NCI-H748 treated with DMSO at 0.1 percent for 48 hours (cell line): ENCODE measurements around the gene TRAF7.
A peak's percentile ranks its signal among the peaks of the same experiment; 100 is the strongest.

ENCODE experiments used
- DNase-seq: peaks from one replicate; lab custom pipeline; 2025; lab: John Stamatoyannopoulos, UW

Gene TRAF7

DNA sequence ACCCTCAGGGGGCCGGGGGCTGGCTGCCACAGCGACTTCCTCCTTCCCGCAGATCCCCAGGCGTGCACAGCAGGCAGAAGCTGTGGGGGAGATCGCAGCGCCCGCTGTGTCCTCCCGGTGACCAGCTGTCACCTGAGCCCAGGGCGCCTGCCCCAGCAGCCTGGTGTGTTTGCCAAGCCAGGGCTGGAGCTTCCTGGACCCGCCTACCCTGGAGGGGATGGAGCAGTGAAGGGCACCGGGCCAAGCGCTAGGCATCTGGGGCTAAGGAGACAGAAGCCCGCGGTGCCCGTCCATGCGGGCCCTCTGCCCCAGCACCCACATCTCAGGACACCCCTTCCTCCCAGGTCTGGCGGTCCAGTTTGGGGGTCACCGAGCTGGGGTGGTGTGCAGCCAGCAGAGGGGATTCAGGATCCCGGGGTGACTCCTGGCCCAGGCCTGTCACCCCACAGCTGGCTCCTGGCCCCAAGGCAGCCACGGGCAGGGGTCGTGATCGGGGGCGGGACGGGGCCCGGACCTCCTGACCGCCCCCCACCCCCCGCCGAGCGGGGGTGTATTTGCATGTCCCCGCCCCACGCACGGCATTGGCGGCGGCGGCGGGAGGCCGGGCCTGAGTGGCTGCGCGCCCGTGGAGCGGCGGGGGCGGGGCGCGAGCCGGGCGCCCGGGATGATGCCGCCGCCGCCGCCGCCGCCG, 7.5 kb upstream of the TRAF7 start, which contains the start of gene RAB26:
Gene RAB26, plus strand, starts transcription at position 645 of the 691 bp plus-strand sequence. CDS start 159 bp downstream, outside the sequence.
- peak; percentile 17 for DNase-seq

DNA sequence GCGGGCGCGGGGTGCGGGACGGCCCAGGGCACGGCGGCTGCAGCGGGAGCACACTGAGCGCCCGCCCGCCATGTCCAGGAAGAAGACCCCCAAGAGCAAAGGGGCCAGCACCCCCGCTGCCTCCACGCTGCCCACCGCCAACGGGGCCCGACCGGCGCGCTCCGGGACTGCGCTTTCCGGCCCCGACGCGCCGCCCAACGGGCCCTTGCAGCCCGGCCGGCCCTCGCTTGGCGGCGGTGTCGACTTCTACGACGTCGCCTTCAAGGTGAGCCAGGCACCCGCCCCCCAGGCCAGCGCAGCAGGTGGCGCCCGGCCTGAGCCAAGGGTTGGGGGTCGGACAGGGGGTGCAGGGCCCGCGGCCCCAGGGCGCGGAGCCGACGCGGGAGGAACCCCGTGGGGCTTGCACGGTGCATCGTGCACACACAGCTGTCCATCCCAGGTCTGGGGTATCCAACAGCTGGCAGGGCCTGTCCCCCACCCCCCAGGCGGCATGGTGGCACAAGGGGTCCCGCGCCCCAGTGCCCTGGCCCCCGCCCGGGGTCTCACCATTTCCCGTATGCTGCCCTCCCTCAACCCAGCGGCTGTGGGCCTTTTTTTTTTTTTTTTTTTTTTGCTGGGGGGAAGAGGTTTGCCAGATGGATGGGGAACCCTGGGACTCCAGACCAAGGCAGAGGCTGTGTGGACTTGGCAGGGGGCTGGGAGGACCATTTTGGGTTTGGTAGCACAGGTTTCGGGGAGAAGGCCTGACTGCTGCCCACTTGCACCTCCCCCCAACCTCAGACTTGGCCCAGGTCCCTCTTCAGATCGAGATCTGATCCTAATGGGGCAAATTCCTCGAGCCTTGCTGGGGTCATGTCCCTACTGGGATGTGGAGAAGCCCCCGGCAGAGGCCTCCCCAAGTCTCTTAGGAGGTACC, 6.6 kb upstream of the TRAF7 start:
- DNase-seq = no peak

DNA sequence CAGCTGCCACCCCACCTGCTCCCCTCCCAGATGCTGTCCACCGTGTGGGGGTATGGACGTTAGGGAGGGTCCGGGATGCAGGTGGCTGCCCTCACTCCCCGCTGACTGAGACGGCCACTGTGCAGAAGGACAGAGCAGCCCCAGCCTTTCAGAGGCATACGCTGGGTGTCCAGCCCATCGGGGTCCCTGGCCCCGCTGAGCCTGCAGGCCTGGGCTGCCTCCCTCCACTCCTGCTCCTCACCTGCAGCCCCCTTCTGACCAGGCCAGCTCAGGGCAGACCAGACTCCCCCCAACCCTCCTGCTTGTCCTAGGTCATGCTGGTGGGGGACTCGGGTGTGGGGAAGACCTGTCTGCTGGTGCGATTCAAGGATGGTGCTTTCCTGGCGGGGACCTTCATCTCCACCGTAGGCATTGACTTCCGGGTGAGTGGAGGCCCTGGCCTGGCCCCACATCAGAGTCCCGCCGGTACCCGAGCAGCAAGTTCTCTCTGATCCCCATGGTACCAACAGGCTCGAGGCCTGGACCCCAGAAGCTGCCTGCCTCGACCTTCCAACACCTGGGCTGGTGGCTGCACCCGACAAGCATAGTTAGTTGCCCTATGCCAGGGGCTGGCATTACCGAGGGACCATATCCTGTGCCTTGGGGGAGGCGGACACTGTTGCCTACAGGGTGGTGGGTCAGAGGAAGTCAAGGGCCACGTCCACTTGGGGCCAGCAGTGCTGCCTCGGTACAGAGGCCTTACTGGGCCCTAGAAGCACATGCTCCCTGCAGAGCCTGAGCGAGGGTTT, 5.8 kb upstream of the TRAF7 start:
- no peak for DNase-seq

DNA sequence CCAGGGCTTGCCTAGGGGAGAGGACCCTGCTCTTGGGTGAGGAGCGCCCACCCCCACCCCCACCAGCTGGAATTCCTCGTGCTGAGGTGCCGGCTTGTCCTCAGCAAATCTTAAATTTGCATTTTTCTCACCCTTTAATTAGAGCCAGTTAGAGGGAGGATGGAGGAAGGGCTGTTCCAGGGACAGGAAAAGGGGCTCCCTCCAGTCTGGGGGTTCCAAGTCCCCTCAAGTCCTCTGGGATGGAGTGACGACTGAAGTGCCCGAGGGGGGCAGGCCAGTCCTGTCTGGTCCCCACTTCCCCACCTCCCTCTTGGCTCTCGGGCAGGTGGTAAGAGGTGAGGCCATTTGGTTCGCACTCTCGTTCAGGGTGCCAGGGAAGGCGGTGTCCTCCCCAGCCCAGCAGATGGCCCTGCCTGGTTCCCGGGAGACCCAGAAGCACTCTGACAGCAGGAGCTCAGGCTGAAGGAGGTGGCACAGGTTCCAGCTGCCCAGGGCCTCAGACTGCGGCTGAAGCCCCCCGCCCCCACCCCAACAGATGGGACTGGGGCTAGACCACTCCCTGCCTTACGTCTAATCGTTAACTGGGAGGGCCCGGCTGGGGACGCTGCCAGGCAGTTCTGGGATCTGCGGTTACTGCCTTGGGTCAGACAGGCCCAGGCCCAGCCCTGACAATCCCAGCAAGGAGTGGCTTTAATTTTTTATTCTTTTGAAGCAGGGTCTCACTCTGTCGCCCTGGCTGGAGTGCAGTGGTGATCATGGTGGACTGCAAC, 5.0 kb upstream of the TRAF7 start:
- no peak for DNase-seq

DNA sequence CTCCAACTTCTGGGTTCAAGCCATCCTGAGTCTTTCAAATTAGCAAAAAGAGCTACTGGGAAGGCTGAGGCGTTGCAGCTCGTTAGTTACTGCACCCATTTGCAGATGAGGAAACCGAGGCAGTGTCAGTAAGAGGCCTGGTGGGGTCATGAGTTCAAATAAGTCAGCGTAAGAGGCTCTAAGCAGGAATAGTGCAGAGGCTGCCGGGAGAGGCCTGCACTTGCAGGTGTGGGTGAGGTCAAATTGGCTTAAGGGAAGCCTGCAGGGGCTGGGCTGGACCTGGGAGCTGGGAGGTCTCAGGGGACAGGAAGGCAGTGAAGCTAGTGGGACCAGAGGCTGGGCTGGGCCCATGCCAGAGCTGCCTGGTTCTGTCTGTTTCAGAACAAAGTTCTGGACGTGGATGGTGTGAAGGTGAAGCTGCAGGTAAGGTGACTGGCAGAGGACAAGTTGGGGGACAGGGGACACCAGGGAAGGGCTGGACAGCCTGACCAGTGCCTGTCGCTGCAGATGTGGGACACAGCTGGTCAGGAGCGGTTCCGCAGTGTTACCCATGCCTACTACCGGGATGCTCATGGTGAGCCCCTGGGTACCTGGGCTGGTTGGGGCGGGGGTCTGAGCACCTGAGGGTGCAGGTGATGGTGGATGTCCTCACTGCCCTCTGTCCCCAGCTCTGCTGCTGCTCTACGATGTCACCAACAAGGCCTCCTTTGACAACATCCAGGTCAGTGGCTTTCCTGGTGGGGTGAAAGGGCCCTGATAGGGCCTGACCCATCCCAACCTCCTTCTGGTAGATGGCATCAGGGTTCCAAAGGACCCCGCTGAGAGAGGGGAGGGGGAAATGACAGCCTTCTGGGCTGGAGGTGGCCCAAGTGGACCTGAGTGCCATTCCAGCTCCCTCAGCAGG, 4.1 kb upstream of the TRAF7 start:
- no peak for DNase-seq

DNA sequence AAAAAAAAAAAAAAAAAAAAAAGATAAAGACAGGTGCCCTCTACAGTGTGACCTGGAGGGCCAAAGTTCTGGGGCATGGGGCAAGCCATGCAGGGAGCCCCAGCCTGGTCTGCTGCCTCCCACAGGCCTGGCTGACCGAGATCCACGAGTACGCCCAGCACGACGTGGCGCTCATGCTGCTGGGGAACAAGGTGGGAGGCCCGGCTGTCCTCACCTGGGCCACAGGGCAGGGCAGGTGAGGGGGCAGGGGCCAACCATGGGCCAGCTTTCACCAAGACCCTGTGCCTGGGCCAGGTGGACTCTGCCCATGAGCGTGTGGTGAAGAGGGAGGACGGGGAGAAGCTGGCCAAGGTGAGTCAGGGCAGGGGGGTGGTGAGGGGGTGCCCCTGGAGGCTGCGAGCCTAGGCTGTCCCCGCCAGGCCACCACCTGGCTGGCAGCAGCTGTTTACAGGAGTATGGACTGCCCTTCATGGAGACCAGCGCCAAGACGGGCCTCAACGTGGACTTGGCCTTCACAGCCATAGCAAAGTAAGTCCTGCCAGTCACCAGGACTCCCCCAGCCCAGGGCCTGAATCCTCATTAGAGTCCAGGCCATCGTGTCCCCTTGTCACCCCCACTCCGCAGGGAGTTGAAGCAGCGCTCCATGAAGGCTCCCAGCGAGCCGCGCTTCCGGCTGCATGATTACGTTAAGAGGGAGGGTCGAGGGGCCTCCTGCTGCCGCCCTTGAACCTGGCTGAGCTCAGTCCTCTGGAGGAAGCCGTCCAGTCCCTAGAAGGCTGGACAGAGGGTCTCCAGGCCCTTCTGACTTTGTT, 2.7 kb upstream of the TRAF7 start:
- DNase-seq = no peak

DNA sequence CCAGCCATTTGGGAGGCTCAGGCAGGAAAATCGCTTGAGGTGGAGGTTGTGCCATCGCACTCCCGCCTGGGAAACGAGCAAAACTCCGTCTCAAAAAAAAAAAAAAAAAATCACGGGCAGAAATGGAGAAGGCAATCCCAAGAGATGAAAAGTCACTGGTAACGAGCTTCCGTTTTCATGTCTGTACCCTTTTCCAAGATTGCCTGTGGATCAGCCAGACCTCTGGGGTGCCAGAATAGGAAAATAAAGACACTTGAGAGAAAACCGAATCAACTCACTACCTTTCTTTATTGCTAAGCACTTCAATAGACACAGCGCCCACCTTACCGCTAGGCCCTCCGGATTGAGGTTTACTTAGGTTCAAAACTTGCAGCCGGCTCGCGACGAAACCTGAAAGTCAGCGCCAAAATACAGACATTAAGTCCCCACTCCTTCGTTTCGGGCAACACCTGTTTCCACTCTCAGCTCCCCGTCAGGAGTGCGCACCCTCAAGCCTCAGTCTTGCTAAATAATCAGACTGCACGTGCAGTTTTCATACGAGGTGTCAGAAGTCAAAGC, 970 bp upstream of the TRAF7 start:
- no peak for DNase-seq

DNA sequence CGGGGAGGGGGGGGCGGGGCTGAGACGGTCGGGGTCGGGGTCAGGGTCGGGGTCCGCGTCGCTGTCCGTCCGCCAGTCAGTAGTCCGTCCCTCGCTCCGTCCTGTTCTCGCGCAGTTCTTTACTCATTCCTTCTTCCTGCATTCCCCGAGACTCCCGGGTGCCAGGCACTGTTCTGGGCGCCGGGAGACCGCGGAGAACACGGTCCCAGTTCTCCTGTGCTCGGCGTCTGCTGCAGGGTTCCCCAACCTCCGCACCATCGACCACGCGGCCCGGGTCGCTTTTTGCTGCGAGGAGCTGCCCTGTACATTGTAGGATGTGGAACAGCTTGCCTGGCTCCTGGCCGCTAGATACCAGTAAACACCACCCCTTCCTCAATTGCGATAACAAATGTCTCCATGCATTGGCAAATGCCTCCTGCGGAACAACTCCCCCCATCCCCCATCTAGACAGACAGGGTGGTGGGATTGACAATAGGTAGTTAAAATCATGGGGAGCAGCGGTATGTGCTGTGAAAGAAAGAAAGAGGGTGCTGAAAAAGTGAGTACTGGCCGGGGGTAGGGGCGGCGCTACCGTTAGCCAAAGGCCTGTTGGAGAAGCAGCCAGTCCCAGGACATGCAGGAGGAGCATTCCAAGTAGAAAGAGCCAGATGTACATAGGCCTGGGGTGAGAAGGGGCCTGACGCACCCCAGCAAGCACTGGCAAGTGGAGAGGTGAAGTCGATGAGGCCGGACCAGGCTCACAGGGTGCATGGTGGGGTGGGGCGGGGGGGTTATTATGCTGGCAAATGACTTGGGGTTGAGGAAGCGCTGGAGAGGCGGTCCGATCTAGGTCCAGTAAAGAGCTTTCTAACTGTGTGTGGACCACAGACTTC, 631 bp downstream of the TRAF7 start:
- DNase-seq = no peak

DNA sequence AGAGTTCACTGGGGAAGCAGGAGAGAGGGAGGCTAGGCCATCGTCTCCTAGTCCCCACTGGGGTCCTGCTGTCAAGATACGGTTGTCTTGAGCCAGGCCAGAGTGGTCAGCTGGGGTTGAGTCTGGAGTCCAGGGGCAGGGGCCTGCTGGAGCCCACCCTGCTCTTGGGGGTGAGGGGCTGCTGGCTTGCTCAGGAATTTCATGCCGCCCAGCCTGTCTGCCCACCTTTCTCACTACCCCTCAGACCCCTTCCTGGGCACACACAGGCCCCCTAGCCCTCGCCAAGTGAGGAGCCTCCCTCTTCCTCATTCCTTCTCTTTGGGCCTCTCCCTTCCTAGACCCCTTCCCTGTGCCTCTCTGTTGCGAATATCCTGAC, 1.3 kb downstream of the TRAF7 start:
- no peak for DNase-seq

DNA sequence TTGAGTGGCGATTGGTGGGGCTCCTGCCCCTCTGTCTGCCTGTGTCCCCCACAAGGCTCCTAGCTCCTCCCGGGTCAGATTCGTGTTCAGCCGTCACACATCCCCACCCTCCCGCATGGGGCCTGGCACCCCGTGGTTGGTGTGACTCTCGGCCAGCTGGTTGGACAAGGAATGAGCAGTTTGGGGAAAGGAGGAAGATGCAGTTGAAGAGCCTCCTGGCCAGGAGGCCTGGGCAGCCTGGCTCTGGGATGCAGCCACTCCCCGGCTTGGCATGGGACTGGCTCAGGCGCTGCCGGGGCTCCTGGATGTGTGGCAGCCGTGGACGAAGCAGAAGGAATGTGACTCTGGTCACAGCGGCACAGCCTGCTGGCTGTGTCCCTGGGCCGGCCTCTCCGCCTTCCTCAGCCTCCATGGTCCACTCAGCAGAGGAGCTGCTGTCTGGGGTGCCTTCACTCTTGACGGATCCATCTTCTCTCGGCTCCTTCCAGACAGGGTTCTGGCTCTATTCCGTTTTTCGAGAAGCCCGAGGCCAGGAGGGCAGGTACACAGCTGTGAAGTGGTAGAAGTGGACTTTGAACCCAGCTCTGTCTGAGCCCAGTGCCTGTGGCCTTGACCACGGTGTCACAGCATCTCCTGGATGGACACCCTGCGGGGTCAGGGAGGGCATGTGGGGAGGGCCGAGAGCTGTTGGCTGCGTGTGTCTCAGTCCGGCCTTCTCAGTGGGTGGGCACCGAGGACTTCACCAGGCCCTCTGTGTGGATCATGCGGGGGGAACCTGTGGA, 2.1 kb downstream of the TRAF7 start:
- DNase-seq = no peak

DNA sequence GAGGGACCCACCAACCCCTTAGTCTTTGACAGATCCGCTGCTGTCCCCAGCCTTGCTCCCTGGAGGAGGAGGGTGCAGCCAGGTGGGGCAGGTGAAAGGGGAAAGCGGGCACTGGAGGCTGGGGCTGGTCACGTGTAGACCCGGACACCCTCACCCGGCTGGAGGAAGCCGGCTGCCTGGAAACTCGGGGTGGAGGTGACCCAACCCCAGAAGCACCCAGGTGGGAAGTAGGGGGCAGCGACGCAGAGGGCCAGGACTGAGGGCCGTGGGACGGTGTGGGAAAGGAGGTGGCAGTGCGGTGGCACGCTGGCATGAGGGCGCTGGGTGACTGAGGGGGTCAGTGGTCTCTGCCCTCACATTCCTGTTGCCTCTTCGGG, 2.7 kb downstream of the TRAF7 start:
- no peak for DNase-seq

DNA sequence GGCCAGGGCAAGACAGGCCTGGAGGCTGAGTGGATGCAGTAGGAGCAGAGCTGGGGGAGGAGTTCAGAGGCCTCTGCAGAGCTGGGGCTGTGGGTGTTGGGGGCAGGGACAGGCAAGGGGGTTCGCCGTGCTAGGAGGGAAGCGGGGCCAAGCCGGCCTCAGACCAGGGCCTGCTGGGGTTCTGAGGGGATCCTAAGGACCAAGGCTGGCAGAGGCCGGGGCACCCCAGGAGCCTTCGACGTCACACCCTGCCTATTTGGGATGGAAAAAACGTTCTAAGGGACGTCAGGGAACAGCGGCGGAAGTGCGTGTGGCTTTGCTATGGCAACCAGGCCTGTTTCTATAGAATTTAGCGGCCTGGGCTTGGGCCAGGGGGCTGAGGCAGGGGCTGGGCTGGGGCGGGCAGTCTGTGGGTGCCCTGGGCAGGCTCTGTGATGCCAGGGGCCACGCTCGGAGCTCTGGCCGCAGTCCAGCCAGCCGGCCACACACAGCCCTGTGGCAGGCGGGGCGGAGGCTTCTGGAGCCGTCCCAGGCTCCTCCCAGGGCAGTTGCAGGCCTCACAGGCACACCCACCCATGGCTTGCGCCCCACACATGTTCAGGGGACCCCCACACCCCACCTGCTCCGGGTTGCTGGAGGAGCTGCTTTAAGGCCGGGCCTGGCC, 3.7 kb downstream of the TRAF7 start:
- no peak for DNase-seq

DNA sequence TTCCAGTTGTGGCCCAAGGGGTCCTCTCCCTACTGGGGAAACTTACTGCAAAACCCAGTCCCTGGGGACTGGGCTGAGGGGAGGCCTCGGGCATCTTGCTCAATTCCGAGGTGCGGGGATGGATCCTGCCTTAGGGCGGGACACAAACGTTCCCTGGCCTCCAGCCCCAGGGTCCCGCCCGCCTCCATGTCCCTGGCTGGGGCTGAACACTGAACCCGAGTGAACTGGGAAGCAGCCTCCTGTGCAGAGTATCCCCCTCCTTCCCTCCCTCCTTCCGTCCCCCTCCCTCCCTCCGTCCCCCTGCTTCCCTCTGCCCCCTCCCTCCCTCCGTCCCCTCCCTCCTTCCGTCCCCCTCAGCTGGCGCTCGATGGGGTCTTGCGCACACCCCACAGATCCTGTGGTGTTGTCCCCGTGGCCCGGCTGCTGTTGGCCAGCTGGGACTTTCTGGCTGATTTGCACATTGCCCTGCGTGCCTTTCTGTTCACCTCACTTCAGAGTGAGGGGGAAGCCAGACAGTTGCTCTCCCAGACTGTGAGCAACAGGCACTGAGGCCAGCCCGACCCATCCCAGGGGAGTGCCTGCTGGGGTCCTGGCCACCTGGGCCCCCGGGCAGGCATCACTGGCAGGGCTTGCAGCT, 5.5 kb downstream of the TRAF7 start:
- DNase-seq = no peak

DNA sequence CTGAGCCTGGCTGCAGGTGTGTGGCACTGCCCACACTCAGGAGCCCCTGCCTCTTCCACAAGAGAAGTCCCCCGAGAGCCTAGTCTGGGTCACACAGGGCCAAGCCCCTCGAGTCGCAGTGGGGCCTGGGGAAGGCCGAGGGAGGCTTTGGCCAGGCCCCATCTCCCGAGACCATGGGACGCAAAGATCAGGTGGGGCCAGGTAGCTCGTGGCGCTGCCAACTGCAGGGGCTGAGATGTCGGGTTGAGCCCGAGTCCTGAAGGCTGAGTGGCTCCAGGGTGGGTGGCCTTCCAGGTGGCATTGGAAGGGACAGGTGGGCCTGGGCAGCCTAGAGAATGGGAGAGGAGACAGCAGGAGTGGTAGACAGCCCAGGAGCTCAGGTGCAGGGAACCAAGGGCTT, 6.3 kb downstream of the TRAF7 start:
- no peak for DNase-seq

DNA sequence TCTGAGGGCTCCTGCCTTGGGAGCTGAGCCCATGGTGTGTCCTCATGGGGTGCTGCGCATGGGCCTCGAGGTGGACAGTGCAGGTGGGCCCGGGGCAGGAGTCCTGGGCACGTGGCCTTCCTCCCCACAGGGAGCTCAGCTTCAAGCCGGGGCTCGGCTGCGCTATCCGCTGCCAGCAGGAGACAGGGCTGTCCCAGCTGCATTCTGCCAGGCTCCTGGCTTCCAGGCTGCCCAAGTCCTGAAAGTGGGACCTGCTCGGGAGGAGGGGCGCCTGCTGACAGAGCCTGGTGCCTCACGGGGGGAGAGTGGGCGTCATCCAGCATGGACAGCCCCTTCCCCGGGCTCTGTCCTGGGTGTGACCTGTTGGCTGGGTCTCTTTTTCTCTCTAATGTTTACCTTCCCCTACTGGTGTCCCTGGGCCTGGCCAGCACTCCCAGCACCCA, 7.1 kb downstream of the TRAF7 start:
- no peak for DNase-seq

DNA sequence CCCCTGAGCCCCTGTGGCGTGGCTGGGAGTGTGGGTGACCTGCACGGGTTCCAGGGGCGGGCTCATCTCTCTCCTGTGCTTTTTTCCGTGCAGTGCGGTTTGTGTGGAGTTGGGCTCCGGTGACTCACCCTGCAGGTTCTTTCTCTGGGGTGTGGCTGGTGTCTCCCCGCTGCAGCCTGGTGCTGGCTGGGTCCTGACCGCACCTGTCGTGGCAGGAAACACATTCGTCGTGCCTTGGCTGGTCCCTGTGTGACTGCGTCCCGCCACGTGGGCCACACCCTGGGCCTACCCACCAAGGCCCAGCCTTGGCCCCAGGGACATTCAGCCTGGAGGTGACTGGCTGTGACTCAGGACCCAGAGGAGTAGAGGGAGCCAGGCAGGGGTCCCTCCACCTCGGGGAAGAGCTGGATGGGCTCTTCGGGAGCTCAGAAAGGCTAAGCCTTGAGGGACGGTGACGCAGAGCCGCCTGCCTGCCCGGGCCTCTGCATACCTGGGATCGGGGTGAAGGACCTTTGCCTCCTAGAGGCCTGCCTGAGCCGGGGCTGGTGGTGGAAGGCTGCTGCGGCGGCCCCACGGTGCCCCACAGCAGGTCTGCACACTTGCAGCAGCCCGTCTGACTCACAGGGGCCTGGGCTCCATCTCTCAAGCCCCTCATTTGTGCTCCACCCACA, 7.8 kb downstream of the TRAF7 start:
- DNase-seq = no peak
